ENCODE data around the gene B9D1.

Gene B9D1

DNA sequence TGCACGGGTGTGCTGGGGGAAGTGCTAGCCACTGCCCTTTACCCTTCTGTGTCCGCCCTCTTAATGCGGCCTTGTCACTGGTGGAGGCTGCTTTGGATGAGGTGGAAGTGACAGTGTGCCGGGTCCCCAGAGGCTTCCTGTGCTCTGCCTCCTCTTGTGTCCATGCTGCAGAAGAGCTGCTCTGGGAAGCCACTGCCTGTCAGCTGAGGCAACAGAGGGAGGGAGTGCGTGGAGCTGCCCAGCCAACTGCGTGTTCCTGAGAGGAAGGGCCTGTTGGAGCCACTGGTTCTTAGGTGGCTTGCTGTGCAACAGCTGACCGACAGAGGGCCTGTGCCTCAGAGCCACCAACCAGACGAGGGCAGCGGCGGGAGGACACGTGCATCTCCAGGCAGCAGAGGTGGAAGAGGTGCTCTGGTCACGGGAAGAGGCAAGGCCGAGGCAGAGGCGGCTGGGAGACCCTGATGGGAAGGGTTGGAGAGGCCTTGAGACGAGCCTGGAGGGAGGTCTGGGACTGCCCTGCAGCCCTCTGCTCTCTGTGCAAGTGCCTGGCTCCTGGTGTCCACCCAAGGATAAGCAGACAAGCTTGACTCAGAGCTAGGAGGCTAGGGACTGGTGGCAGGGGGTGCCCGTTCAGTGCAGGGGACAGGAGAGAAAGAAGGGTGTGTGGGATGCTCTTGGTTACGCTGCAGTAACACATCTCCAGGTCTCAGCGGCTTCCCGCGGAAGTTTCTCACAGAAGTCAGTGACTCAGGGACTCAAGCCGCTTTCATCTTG, 25.4 kb downstream of the B9D1 start:
- peak; percentile 52 for DNase-seq

DNA sequence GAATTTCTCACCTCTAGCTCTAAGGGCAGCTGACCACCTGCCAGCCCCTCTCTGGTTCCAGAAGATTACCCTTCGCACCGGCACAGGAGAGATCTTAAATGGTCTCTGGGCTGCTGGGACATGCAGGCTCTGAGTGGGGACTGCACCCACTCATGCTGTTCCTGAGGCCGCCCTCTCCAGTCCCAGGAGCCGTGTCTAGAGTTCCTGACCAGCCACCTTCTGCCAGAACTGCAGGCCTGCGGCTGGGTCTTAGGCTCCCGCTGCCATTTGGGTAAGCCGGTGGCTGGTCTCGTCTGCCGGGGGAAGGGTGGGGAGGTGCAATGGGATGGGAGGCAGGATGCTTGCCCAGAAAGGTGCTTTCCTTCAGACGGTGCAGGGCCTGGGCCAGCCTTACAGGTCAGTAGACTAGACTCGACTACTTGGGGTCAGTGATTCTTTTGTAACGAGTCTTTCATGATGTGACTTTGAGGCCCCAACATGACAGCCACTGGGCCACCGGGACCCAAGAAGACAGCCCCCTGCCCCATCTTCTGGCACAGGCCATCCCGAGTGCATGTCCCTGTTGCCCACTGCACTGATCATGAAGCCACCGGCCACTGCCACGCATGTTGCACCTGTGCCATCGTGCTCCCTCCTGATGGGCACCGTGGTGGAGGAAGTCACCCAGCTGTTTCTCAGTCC, 26.4 kb downstream of the B9D1 start:
- no peak for DNase-seq

DNA sequence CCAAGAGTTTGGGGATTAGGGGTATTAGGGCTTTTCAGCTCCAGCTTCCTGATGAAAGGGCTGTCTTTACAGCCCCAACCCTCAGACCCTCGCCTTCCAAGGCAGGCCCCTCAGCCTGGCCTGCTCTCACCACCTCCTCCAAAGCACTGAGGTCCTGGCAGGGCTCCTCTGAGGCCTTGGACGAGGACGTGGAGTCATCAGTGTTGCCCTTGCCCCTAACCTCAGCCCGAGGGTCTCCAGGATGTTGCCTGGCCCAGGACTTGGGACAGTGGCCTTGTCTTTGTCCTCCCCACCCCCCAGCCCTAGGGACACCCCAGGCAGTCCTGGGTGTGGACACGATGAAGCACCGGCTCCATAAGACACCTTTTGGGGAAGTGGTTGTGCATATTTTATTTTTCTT, 28.2 kb downstream of the B9D1 start:
- DNase-seq = no peak

DNA sequence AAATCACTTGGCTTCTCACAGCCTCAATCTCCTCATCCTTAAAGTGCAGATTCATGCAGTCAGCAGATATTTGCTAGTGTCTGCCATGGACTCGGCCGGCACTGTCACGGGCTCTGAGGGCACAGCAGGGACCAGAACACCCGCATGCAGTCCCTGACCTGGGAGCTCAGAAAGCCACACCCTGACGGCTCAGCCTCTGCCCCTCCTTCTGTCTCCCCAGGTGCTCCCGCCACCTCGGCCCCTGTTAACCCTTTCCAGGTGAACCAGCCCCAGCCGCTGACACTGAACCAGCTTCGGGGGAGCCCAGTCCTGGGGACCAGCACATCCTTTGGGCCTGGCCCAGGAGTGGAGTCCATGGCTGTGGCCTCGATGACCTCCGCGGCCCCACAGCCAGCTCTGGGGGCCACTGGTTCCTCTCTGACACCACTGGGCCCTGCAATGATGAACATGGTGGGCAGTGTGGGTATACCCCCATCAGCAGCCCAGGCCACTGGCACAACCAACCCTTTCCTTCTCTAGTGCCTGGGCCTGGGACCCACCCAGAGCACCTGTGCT, 28.7 kb downstream of the B9D1 start:
- DNase-seq = no peak

DNA sequence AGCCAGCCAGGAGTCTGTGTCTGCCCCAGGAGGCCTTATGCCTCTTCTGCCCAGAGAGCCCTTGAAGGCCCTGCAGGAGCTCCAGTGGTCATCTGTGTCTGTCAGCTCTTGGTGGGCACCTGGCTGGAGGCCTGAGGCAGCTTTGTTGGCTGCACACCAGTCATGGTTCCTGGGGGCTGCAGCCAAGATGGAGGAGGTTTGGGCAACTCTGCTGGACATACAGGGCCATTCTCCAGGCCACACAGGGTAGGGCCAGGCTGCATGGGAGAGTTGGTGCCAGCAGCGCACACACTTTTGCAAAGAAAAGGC, 29.4 kb downstream of the B9D1 start:
- no peak for DNase-seq

DNA sequence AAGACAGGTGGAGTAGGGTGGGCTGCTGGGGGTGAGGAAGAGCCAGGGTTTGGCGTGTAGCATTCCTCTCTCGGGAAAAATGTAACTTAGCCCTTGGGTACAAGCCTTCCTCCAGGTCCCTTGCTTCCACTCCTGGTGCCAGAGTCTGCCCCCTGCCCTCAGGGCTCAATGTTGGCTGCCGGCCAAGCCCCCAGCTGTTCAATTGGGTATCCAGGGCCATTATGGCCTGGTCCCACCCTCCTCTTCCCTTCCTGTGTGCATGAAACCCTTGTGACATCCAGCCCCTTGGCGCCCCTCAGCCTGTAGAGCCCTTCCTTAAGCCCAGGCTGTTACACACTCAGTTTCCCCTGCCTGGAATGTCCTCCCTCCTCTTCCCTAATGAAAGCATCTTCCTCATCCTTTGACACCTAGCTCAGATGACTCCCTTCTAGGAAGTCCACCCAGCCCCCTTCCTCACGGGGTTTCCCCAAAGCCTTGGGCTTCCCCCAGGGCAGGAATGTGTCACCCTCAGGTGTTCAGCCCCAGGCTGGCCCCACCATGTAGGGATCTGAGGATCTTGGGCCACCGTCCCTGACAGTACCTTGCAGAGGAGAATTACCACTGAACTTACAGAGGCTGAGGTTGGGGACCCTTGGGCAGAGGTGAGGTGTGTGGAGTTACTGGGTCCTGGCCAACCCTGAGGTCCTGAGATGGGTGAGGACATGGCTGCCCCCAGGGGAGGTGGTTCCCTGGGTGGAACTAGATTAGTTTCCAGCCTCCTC, 30.0 kb downstream of the B9D1 start:
- no peak for DNase-seq

DNA sequence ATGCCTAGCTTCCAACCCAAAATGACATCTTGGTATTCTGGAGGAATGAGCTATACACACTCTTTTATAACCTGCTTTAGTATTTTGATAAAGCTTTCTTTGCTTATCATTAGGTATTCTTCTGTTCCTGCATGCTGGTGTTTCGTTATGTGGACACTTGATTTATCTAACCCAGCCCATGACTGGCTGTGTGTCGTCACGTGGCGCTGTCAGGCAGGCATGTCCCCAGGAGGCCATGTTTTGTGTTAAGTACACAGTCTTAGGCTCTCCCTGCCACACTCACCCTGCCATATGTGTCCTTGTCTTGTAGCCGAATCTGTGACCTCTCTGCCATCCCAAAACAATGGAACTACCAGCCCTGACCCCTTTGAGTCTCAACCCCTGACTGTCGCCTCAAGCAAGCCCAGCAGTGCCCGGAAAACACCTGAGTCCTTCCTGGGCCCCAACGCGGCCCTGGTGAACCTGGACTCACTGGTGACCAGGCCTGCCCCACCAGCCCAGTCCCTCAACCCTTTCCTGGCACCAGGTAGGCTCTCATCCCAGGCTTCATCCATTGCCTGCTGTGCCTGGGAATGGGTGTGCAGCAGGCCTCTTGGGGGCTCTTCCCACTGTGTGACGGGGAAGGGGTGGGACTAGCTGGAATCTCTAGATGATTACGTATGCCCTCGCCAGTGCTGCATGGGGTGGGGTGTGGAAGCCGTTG, 30.8 kb downstream of the B9D1 start:
- no peak for DNase-seq

DNA sequence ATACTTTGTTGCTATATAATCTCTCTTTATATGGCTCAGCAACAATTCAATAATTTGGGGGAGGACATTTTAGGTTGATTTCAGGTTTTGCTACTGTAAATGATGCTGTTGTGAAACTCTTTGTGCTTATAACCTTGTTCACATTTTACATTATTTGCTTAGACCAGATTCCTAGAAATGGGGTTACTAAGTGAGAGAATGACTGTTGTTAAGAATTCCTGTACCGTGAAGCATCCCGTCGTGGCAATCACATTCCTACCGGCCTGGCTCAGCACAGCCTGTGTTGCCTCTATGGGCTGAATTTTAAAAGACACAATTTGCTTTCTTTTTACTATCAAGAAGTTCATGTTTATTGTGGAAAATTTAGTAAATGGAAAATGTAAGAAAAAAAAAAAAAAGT, 31.4 kb downstream of the B9D1 start:
- no peak for DNase-seq

DNA sequence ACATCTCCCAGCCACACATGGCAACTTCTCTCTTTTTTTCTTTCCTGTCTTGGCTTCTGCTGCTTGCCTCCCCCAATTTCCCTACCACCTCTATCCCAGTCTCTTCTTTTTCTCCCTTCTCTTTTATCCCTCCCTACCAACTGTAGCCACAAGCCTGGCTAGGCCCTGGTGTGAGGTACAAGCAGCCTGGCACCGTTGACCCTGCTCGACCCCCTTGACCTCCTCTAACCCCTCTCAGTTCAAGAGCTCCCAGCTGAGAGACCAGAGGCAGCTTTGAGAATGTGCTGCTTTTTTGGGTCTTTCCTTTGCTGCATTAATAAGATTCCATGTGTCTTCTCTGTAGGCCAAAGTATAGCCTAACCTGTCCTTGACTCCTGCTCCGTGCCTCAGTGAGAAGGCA, 32.3 kb downstream of the B9D1 start:
- no peak for DNase-seq

DNA sequence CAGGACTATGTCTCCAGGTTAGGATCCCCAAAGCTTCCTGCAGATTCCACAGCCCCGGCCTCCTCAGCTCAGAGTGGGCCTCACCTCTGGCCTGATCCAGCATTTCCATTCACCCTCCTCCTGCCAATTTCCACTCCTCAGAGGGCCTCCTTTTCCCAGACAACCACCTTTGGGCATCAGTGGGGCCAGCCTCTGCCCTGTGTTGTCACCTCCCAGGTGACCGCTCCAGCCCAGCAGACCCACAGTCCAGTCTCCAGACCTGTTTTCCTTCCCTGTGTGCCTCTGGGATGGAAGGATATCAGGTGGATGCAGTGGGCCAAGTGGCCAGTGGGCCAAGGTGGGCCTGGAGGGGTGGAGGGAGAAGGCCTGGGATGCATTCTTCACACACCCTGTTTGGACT, 32.7 kb downstream of the B9D1 start:
- DNase-seq = no peak

DNA sequence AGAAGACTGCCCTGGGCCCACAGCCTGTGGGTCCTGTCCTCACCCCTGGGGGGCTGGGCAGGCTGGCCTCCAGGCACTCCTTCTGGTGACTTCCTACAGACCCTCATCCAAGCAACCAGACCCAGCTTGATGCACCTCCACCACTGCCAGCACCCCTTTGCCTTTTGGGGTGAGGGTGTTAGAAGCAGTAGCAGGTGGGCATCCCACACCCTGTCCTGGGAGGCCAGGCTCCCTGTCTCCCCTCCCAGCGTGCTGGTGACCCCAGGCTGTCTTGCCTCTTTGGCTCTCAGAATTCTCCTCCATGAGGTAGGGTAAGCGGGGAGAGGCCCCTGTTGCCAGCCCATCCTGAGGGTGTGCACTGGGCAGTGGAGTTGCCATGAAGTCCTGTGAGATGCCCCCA, 33.4 kb downstream of the B9D1 start:
- no peak for DNase-seq

DNA sequence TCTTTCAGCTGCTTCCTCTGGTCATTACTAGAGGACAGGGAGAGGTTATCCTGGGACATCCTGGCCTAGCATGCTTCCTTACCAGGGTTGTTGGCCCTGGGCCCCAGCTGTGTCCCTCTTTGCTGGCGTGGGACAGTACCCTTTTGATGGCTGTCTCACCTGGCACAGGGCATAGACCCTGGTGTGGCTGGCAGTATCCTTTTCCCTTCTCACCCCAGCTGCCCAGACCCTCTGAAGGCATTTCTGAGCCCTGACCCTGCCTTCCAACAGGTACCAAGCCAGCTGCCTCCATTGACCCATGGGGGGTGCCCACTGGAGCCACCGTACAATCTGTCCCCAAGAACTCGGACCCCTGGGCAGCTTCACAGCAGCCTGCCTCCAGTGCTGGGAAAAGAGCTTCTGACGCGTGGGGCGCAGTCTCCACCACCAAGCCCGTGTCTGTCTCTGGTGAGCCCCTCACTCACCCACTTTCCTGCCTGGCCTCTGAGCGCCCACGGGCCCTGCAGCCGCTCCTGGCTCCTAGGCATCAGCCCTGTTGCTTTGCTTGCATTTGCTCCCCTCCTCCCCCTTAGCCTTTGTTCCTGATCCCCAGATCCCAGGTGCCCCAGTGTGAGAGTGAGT, 34.0 kb downstream of the B9D1 start:
- DNase-seq = no peak

DNA sequence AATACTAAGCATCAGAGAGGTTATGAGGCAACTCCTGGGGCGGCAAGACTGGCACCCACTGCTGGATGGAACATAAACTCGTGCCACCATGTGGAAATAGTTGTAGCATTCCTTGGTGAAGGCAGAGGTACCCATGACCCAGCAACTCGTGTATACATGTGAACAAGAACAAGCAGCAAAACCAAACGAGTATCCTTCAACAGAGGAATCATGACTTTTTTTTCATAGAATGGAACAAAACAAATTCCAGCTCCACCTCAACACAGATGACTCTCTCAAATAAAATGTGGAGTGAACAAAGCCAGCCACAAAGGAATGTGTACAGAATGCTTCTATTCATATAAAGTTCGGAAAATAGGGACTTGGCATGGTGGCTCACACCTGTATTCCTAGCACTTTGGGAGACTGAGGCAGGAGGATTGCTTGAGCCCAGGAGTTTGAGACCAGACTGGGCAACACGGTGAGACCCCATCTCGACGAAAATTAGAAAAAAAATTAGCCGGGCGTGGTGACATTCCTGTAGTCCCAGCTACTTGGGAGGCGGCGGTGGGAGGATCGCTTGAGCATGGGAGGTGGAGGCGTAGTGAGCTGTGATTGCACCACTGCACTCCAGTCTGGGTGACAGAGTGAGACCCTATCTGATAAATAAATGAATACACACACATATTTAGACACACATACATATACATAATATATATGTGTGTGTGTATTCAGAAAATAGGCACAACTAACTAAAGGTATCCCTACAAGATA, 35.3 kb downstream of the B9D1 start:
- no peak for DNase-seq

DNA sequence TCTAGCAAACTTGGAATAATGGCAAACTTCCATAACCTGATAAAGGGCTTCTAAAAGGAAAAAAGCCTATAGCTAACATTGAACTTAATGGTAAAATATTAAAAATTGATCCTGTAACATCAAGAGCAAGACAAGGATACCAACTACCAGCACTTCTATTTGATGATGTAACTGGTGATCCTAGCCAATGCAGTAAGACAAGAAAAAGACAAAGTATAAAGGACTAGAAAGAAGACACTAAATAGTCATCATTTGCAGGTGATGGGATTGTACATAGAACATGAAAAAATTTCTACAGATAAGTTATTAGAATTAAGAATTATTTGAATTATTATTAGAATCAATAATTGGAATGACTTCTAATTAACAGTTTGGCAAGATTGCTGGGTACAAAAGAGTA, 37.0 kb downstream of the B9D1 start:
- DNase-seq = no peak

DNA sequence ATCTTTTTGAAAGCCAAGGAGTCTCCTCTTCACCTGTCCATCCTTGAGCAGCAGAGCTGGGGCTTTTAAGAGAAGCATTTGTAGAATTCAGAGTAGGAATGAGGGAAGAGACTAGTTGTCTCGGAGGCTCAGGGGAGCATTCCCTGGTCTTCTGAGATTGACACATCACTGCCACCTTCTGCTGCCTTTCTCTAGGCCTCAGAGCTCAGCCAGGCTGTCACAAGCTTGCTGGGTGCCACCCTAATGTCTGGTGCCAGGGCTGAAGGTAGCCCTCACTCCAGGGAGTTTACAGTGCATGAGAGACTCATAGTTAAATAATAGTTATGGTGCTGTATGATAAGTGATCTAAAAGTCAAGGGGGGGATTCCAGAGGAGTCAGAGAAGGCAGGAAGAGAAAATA, 39.7 kb downstream of the B9D1 start:
- no peak for DNase-seq

DNA sequence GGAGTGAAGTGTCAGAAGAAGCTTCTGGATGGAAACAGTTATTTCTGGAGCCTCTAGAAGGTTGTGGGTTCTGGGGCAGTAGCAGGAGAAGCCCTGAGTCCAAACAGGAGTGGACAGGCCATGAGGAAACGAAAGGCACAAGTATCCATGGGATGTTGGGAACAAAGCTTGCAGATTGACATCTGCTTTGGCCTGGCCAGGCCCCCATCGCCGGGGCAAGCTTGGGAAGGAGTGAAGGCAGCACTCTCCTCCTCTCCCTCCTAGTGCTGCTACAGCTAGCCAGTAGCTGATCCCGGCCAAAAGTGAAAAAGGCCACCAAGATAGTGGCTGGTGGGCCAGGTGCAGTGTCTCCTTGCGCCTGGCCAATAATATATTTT, 40.4 kb downstream of the B9D1 start:
- DNase-seq = no peak

DNA sequence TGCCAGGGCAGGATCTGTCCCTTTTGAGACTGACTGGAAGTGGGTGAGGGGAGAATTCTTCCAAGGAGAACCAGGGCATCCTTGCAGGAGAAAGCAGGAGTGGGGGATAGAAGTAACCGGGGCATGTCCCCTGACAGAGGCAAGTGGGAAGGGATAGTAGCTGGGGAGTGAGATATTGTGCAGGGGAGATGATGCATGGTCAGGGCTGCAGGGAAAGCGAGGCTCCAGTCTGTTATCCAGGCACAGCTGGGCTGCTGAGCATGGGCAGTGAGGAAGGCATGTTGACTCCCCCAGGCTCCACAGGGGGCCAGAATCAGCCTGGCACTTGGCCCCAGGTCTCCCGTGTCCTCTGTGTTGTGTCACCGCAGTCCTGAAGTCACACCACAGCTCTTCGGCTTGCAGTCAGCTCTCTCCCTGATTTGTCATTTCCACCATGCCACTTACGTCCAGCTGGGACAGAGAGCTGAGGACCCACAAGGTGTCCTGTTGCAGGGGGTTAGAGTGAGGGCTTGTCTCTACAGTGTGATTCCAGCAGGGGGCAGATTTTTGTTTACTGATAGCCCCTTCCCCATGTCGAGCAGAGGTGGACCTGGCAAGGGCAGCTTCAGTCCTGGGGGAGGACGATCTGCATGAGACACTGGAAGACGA, 40.9 kb downstream of the B9D1 start:
- DNase-seq = no peak

DNA sequence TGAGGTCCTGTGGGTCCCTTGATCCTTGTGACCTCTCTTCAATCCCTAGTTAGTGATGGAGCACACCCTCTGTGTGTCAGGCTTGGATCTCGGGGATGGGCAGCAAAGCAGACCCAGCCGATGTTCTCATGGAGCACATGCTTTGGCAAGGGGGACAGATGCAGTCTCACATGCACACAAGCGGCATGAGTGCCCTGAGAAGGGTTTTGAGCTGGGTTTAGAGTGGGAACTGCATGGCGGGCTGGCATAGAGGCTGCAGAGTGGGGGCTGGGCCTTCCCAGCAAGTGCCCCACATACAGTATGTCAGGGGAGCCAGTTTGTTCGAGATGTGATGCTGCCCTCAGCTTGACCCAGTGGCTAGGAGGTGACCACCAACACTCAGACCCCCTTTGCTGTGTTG, 41.6 kb downstream of the B9D1 start:
- no peak for DNase-seq

DNA sequence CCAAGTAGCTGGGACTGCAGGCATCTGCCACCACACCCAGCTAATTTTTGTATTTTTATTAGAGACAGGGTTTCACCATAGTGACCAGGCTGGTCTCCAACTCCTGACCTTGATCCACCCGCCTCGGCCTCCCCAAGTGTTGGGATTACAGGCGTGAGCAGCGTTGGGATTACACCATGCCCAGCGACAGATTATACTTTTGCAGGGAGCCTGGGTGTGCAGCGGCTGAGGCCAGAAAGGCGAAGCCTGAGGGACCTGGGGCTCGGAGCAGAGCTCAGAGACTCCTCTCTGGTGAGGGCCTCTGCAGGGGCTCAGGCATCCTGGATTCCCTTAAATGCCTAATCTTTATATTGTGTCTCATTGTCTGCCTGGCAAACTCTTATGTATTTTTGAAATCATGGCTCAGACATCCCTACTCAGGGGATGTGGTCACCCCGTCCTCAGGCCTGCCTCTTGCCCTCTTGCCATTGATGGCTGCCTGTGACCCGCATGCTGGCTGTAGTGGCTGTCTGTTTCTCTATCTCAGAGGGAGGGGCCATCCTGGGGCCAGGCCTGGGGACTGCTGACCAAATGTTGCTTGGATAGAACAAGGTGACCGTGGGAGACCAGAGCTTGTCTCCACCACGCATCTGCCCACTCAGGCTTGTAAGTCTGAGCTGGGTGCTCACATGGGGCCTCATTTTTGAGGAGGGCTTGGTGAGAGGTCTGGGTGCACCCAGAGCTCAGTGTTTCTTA, 42.6 kb downstream of the B9D1 start:
- DNase-seq = no peak

DNA sequence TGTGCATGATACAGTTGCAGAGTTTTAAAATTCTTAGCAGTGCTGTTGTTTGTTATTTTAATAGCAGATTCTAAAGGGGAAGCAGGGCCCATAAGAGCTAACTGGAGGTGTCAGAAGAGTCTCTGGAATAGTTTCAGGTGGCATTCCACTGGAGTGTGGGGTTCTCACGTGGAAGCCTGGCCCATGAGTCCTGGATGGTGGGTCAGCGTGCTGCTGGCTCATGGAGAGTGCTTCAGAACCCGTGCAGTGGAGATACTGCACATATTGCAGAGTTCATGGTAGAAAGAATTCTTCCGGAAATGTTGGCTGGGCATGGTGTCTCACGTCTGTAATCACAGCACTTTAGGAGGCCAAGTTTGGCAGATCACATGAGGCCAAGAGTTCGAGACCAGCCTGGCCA, 43.9 kb downstream of the B9D1 start:
- no peak for DNase-seq

All from midbrain (tissue), 1 donor.